HL-60 (cell line): ENCODE measurements around the gene TSHZ1.

ENCODE experiments used
- DNase-seq, 2 experiments: peaks; one replicate each; pipeline ENCODE4 v3.0.0-alpha.2; 2010 to 2020; ENCODE audit warnings: low read depth in 1 of 2, low spot score in 1 of 2
- H3K27ac ChIP-seq: fragments of 250-450 bp; sonication (Bioruptor Pico); replicated peaks from 2 replicates; pipeline ENCODE4 v1.5.1; 2020; ENCODE audit warnings: mild to moderate bottlenecking, moderate library complexity
- H3K27me3 ChIP-seq: fragments of 250-450 bp; sonication (Bioruptor Pico); 2 replicates; pipeline ENCODE4 v1.5.1; 2021; ENCODE audit warnings: mild to moderate bottlenecking, moderate library complexity; ENCODE audit not compliant: insufficient read depth, poor library complexity, severe bottlenecking
- H3K4me3 ChIP-seq: replicated peaks from 2 replicates; pipeline ENCODE4 v1.5.1; 2011; ENCODE audit warnings: mild to moderate bottlenecking, control low read depth, low read length; ENCODE audit not compliant: insufficient read depth
- GABPA ChIP-seq: IDR thresholded peaks from 2 replicates; pipeline ENCODE4 v1.6.1; 2012; ENCODE audit warnings: low read depth
- POLR2AphosphoS5 ChIP-seq: IDR thresholded peaks from 2 replicates; pipeline ENCODE4 v1.6.1; 2012; ENCODE audit warnings: low read depth
- REST ChIP-seq: IDR thresholded peaks from 2 replicates; pipeline ENCODE4 v1.6.1; 2012; ENCODE audit warnings: low read depth; ENCODE audit not compliant: insufficient replicate concordance
- SPI1 ChIP-seq: IDR thresholded peaks from 2 replicates; pipeline ENCODE4 v1.6.1; 2012; ENCODE audit warnings: low read depth, mild to moderate bottlenecking, borderline replicate concordance
- TF ChIP-seq, protein P1 (sequence below): IDR thresholded peaks from one replicate; pipeline ENCODE4 v1.5.1; 2011; ENCODE audit warnings: low read length, control low read depth, inconsistent platforms; ENCODE audit not compliant: insufficient read depth

Gene TSHZ1

DNA sequence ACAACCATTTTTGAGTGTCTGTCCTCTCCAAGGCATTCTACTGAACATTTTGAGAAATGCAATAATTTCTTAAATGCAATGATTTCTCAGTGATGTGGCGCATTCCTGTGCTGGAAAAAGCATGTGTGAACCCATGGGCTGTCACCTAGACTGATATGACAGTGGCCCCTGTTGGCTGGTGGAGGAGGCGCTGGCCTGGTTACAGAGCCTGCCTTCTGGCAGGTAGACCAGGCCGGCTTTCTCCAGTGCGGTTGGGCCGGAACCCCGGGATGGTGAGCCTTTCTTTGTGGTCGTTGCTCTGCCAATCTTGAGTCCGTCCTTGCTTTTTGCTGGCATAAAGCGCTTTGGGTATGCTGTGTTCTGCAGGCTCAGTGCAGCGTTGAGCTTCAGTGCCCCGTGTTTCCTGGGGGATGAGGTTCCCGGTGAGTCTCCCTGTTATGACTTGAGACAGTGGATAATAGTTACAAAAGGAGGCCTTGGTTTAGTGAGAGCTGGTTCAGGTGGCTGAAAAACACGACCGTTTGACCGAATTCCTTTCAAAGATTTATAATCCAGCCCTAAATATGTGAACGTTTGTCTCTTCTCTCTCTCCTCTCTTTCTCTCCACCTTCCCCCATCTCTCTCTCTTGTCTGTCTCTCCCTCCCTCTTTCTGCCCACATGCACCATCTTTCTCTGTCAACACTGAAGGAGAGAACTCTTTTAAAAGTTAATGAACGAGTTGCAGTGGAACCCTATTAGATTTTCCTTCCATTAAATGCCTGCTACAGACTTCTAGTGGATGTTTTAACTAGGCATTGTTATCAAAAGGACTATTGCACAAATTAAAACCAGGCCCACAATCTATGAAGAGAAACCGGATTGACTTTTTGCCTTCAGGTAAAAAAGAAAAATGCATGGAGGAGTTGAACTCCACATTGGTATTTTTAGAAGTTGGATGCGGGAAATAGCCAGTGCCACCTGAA lies 34.0 kb downstream of the TSHZ1 start:
- H3K4me3 ChIP-seq: no peak overlapping the region
- no peak for TF ChIP-seq POLR2AphosphoS5
- TF ChIP-seq, protein P1, sequence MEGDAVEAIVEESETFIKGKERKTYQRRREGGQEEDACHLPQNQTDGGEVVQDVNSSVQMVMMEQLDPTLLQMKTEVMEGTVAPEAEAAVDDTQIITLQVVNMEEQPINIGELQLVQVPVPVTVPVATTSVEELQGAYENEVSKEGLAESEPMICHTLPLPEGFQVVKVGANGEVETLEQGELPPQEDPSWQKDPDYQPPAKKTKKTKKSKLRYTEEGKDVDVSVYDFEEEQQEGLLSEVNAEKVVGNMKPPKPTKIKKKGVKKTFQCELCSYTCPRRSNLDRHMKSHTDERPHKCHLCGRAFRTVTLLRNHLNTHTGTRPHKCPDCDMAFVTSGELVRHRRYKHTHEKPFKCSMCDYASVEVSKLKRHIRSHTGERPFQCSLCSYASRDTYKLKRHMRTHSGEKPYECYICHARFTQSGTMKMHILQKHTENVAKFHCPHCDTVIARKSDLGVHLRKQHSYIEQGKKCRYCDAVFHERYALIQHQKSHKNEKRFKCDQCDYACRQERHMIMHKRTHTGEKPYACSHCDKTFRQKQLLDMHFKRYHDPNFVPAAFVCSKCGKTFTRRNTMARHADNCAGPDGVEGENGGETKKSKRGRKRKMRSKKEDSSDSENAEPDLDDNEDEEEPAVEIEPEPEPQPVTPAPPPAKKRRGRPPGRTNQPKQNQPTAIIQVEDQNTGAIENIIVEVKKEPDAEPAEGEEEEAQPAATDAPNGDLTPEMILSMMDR: peak; percentile 9
- no peaks in the 10 kb centered on the region for H3K27me3 ChIP-seq
- DNase-seq: peak in 1 of 2 experiments; percentile 29
- no peak overlapping the region for H3K27ac ChIP-seq

DNA sequence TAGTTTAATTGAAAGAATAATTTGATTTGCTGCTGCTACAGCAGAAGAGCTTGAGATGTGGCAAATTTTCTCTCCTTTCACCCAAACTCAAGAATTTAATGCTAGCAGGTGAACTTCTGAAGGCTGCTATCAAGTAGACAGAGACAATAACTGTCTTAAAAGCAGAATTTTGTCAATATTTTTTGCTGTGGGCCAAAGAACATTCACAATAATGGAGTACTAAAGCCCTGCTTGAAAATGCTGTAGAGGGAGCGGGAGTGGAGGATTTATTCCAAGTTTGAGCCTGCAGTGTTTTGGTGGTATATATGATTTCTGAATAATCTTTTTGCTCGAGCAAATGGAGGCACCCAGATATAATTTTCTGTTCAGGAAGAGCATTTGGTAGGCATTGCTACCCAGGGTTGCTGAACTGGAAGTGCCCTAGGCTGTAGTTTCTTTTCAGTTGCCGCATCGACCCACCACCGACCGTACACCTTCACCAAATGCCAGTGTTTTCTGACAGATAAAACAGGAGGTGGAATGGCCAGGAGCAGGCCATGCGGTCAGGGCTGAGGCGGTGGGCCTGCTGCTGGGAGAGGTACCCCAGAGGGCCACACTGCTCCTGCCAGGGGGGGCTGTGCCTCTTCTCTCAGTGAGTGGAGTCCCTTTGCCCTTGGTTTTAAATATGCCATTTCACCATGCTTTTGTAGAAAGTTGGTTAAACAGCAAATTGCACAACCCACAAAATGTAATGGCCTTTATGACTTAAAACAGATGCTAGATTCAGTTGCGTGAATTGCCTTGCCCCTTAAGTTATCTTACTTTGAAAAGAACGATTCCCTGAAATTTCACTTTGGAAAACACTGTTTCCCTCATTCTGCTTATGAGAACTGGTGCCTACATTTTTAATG lies 36.4 kb downstream of the TSHZ1 start:
- no peaks in the 10 kb centered on the region for H3K27me3 ChIP-seq
- peak overlapping the region; percentile 85 for H3K27ac ChIP-seq
- DNase-seq: peak; percentile 60
- TF ChIP-seq POLR2AphosphoS5: 0 out of 2 replicates have a peak, but pooled peaks have one; percentile 23
- TF ChIP-seq, protein P1: no peak
- TF ChIP-seq SPI1: no peak
- no peak for TF ChIP-seq REST
- TF ChIP-seq GABPA: no peak
- H3K4me3 ChIP-seq: peak overlapping the region; percentile 32

GRCh38 chr18:75247611-75248421 lies 37.2 kb downstream of the TSHZ1 start:
- peak in 1 of 2 experiments; percentile 15 for DNase-seq
- H3K4me3 ChIP-seq: peak overlapping the region; percentile 32
- peak overlapping the region; percentile 85 for H3K27ac ChIP-seq
- TF ChIP-seq REST: no peak
- TF ChIP-seq, protein P1: no peak
- no peak for TF ChIP-seq SPI1
- no peak for TF ChIP-seq POLR2AphosphoS5
- no peak for TF ChIP-seq GABPA
- no peaks in the 10 kb centered on the region for H3K27me3 ChIP-seq
